GM18526 (cell line): ENCODE results near the gene DCX.

Experiments used
- POLR2A ChIP-seq: IDR thresholded peaks from 3 replicates; pipeline ENCODE4 v1.6.1; 2011; ENCODE audit not compliant: insufficient read length; ENCODE audit errors: extremely low read depth

Gene DCX

DNA sequence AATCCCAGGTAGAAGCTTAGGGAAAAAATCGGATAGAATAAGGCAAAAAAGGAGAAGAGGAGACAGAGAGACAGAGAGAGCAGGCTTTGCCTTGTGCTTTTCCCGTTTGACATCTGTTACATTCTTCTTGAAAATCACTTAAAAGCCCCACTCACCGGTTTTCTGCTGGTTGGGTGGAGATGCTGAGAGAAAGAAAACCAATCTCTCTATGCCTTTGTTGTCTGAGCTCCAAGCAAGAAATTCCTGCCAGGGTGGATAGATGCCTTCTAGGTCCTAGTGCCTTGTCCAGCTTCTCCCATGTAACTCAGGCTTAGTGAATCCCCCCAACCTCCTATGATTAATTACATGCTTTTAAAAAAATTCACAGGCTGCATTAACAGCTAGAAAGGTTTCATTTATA is at the start of gene DCX:
Gene DCX (minus strand): TSS at position 210 of the 400 bp plus-strand sequence. CDS start 1,794 bp downstream, outside the sequence.
- no peak for TF ChIP-seq POLR2A

GRCh38 chrX:111460607-111461006 is 48.6 kb upstream of the DCX start:
- no peak for TF ChIP-seq POLR2A

DNA sequence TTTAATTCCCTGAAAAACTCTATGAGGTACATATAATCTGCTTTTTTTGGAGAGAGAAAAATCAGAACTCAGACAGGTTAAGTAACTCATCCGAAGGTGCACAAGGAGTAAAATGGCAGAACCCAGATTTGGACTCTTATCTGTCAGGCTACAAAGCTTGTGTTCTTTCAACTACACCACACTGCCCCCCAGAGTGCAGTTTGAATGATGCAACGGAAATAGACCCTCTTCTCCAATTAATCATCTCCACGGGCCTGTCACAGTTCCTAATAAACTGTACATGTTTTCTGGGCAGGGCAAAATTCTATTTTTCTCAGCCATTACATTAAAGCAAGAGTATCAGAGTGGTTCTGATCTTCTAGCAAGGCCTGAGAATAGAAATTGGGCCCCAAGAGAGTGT is 35.3 kb upstream of the DCX start:
- TF ChIP-seq POLR2A, result no peak

GRCh38 chrX:111445485-111445884 is 33.5 kb upstream of the DCX start:
- TF ChIP-seq POLR2A, result no peak

DNA sequence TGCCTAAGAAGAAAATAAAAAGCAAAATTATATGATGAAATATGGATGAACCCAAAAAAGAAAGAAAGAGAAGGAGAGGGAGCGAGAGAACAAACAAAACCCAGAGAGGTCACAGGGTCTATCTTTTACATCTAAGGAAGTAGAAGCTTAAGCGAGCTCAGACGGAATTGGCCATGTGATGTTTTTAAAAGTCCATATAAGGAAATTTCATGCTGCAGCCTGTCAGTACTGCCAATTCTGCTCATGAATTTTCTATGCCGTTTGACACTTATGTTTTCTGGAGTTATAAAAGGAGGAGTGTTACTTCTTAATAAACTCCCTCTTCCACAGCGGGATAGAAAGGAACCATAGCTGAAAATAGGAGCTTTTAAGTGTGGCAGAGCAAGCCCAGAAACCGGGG is 32.9 kb upstream of the DCX start:
- TF ChIP-seq POLR2A, result no peak

GRCh38 chrX:111443946-111444345 is 32.0 kb upstream of the DCX start:
- no peak for TF ChIP-seq POLR2A

- no peak for TF ChIP-seq POLR2A
These were observed 30.8 kb upstream of the DCX start for GRCh38 chrX:111442791-111443190.

GRCh38 chrX:111435469-111435868 is 23.5 kb upstream of the DCX start:
- no peak for TF ChIP-seq POLR2A

DNA sequence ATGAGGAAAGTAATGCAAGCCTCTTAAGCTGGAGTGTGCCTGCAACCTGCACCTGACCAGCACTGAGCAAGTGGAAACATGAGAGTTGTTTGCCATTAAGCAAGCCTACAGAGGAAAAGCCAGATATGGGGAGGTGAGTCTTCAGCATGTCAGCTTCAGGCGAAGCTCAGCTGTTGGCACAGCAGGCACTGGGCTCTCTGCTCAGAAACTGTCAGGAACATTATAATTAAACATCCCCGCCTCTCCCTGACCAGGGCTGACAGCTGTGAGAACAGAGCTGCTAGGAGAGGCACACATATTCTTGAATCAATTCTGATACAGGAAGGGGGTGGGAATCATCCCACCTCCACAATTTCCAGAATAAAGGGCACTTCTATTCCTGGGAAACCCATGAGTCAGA is 19.0 kb upstream of the DCX start:
- no peak for TF ChIP-seq POLR2A

DNA sequence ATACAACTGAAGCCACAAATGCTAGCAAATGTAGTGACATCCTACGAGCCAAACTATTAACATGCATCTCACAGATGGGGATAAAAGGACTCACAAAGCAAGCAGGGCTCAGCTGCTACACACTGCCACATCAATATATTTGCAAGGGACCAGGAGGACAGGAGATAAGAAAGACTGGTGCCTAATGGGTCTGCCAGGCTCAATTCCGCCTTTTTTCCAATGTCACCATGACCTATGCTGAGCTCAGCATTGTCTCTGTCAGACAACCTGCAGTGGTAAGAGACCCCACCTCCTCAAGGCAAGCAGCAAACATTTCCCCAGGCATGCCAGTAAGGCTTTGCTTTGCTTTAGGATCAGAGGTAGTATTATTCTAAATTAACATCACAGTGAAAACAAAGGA is 435 bp downstream of the DCX start:
- TF ChIP-seq POLR2A, result no peak

- TF ChIP-seq POLR2A, result no peak
These were observed 1.4 kb downstream of the DCX start for GRCh38 chrX:111410590-111411078.

- TF ChIP-seq POLR2A, result no peak
These were observed 2.7 kb downstream of the DCX start for GRCh38 chrX:111409326-111409725.

DNA sequence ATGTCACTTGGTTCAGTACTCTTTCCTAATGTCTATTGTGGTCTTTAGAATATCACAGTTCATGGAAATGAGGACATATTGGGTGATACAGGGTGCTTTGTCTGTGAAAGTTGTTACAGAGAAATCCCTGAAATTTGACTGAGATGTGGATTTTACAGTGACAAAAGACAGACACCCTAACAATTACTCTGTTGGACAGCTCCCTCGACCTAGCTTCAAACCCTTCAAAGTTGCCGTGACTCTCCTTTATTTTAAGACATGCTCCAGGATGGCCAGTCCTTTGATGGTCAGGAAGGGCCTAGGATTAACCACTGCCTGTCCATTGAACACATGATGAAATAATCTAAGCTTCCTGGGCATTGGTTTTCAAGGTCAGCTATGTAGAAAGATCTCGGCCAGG is 4.0 kb downstream of the DCX start:
- no peak for TF ChIP-seq POLR2A

DNA sequence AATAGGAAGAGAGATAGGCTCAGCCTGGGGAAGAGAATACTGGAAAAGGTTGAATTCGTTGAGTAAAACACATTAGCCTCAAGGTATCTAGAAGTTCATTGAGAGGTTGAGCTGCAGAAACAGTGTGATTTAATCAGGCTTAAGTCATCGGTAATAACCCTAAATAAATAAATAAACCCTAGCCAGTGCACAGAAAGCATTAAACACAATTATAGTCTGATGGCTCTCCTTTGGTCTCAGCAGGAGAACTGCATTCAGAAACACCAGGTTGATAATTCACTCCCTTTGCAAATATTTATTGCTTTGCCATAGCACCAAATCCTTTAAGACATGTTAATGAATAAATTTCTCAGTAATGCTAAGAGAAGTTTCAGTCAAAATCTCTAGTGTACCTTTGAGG is 9.6 kb downstream of the DCX start:
- TF ChIP-seq POLR2A, result no peak

GRCh38 chrX:111395149-111395548 is 16.8 kb downstream of the DCX start:
- TF ChIP-seq POLR2A, result no peak

GRCh38 chrX:111394569-111394968 is 17.4 kb downstream of the DCX start:
- no peak for TF ChIP-seq POLR2A

- no peak for TF ChIP-seq POLR2A
These were observed 24.4 kb downstream of the DCX start for GRCh38 chrX:111387470-111388070.
